Measurements from ENCODE around the gene KLF4. TPM values are rescaled to one million over a fixed set of nuclear protein-coding genes. Genes with fewer than 3 reads are reported as not detected.

KLF4 gene
- total RNA-seq, 1 experiment from 2014 or later, result 5.2 TPM

GRCh38 chr9:107487521-107488374 lies 1.8 kb downstream of the KLF4 start:
- Histone ChIP-seq H3K9me3 (ENCODE audit: control insufficient read depth, insufficient read depth, low read depth, low read length) (no peaks in the 10 kb centered on the region), H3K27me3 (ENCODE audit: control insufficient read depth, insufficient read depth, low read length) (no peaks in the 10 kb centered on the region), H3K4me1 (ENCODE audit: control insufficient read depth, insufficient read depth, low read length) (no peaks in the 10 kb centered on the region; the same call in 1 of the 2 replicates), H3K4me3 (ENCODE audit: low read depth in 2 of 2, low read length in 2 of 2) (peak overlapping the region; percentile 45 to 65), H3K36me3 (ENCODE audit: control insufficient read depth, insufficient read depth, low read length) (no peaks in the 10 kb centered on the region; the same call in 1 of the 2 replicates), H3K27ac (ENCODE audit: low read length) (no peak overlapping the region)
- DNase-seq (ENCODE audit: low read depth, low spot score), result no peak
- peak; percentile 64 for ATAC-seq
- ChIA-PET POLR2A (no interaction called here), CTCF (interaction anchor here (0.5 kb wide), 1 partner anchor 1281 kb away, joined by 5 read pairs; no protein-coding TSS in a partner anchor)
- TF ChIP-seq POLR2AphosphoS5 (IDR thresholded peaks at IDR 0.05; ENCODE audit: low read depth, low read length), result no peak
- TF ChIP-seq CTCF (IDR thresholded peaks at IDR 0.05), result peak; percentile 81
- no TSS peak for BruUV-seq (replicated peaks)
- in situ Hi-C loops (cut with HindIII; ENCODE audit: low pct_unique_long_range_greater_than_20kb, low sequenced_read_pairs) (no loop called here), intact Hi-C loops (cut with micrococcal nuclease; ENCODE audit: unreplicated experiment) (loop anchor here (10.0 kb wide), 1 partner anchor 63 kb away; no protein-coding TSS in a partner anchor)

DNA sequence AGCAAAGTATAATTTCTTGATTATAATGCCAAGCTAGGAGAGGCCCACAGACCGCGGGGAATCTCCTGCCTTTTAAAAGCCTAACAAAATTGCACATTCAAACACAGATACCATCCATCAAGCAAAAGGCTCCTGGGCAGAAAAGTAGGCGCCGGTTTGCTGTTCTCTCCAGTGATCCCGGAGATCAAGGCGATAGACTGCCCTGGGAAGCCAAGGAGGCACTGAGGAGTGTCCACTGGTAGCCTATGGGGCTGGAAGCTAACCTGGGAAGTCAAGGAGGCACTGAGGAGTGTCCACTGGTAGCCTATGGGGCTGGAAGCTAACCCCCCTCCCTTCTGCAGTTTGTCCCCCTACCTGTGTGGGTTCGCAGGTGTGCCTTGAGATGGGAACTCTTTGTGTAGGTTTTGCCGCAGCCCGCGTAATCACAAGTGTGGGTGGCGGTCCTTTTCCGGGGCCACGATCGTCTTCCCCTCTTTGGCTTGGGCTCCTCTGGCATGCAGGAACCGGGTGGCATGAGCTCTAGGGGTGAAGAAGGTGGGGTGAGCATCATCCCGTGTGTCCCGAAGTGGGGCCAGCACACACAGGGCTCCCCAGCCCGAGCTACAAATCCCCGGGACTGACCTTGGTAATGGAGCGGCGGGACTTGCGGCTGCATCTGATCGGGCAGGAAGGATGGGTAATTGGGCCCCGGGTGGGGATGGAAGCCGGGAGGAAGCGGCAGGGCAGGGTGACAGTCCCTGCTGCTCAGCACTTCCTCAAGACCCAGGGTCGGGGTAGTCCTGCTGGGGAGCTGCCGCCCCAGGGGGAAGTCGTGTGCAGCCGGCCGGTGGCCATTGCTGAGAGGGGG lies 2.7 kb downstream of the KLF4 start:
- BruUV-seq (replicated peaks), result no TSS peak
- no peaks in the 10 kb centered on the region for H3K9me3 ChIP-seq (ENCODE audit: control insufficient read depth, insufficient read depth, low read depth, low read length)
- H3K4me1 ChIP-seq (ENCODE audit: control insufficient read depth, insufficient read depth, low read length), result no peaks in the 10 kb centered on the region; the same call in 1 of the 2 replicates
- TF ChIP-seq, protein P1, sequence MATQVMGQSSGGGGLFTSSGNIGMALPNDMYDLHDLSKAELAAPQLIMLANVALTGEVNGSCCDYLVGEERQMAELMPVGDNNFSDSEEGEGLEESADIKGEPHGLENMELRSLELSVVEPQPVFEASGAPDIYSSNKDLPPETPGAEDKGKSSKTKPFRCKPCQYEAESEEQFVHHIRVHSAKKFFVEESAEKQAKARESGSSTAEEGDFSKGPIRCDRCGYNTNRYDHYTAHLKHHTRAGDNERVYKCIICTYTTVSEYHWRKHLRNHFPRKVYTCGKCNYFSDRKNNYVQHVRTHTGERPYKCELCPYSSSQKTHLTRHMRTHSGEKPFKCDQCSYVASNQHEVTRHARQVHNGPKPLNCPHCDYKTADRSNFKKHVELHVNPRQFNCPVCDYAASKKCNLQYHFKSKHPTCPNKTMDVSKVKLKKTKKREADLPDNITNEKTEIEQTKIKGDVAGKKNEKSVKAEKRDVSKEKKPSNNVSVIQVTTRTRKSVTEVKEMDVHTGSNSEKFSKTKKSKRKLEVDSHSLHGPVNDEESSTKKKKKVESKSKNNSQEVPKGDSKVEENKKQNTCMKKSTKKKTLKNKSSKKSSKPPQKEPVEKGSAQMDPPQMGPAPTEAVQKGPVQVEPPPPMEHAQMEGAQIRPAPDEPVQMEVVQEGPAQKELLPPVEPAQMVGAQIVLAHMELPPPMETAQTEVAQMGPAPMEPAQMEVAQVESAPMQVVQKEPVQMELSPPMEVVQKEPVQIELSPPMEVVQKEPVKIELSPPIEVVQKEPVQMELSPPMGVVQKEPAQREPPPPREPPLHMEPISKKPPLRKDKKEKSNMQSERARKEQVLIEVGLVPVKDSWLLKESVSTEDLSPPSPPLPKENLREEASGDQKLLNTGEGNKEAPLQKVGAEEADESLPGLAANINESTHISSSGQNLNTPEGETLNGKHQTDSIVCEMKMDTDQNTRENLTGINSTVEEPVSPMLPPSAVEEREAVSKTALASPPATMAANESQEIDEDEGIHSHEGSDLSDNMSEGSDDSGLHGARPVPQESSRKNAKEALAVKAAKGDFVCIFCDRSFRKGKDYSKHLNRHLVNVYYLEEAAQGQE (IDR thresholded peaks at IDR 0.05; ENCODE audit: insufficient read depth in 1 of 2, low read depth in 2 of 2, low read length in 1 of 2), result no peak
- TF ChIP-seq TCF7L2 (IDR thresholded peaks at IDR 0.05; ENCODE audit: low read depth, low read length) (no peak), SIN3A (IDR thresholded peaks at IDR 0.05; ENCODE audit: borderline replicate concordance, insufficient read depth, low read depth, low read length) (no peak), POLR2AphosphoS5 (IDR thresholded peaks at IDR 0.05; ENCODE audit: low read depth, low read length) (no peak), CTCF (IDR thresholded peaks at IDR 0.05) (no peak)
- ChIA-PET CTCF (no interaction called here), POLR2A (no interaction called here)
- H3K27me3 ChIP-seq (ENCODE audit: control insufficient read depth, insufficient read depth, low read length), result no peaks in the 10 kb centered on the region
- H3K4me3 ChIP-seq (ENCODE audit: low read depth in 2 of 2, low read length in 2 of 2), result peak overlapping the region; percentile 45 to 65; a peak in 3 of 4 replicates
- H3K27ac ChIP-seq (ENCODE audit: low read length), result no peak overlapping the region
- in situ Hi-C loops (cut with HindIII; ENCODE audit: low pct_unique_long_range_greater_than_20kb, low sequenced_read_pairs), result no loop called here
- ATAC-seq (no peak), DNase-seq (ENCODE audit: low read depth, low spot score) (no peak)
- no peaks in the 10 kb centered on the region; the same call in 1 of the 2 replicates for H3K36me3 ChIP-seq (ENCODE audit: control insufficient read depth, insufficient read depth, low read length)
- intact Hi-C loops (cut with micrococcal nuclease; ENCODE audit: unreplicated experiment), result loop anchor here (10.0 kb wide), 1 partner anchor 62 kb away; no protein-coding TSS in a partner anchor

Measured in Panc1 (cell line).